ENCODE results near the gene GLUL.

DNA sequence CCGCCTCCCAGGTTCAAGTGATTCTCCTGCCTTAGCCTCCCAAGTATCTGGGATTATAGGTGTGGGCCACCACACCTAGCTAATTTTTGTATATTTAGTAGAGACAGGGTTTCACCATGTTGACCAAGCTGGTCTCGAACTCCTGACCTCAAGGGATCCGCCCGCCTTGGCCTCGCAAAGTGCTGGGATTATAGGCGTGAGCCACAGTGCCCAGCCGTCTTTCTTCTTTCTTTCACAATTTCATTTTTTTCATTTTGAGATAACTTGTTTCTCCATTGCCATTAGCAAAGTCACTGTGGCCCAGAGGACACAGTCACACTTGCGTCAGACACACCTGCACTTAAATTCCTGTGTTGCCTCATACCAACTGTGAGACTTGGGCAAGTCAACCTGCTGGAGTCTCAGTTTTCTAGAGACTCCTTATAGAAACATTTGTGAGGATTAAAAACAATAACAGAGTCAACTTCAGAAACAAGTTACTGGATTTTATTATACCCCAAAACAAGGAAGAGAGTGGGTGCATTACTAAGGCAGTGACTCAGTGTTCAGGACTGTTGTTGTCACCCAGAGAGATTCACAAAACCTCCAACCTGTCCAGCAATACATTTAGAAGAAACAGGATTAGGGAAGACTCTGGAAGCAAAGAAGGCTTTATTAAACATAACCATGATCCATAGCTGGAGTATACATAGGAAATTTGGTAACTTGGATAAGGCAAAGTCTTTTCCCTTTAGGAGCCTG lies 6.2 kb upstream of the GLUL start:
- TF ChIP-seq, protein P1, sequence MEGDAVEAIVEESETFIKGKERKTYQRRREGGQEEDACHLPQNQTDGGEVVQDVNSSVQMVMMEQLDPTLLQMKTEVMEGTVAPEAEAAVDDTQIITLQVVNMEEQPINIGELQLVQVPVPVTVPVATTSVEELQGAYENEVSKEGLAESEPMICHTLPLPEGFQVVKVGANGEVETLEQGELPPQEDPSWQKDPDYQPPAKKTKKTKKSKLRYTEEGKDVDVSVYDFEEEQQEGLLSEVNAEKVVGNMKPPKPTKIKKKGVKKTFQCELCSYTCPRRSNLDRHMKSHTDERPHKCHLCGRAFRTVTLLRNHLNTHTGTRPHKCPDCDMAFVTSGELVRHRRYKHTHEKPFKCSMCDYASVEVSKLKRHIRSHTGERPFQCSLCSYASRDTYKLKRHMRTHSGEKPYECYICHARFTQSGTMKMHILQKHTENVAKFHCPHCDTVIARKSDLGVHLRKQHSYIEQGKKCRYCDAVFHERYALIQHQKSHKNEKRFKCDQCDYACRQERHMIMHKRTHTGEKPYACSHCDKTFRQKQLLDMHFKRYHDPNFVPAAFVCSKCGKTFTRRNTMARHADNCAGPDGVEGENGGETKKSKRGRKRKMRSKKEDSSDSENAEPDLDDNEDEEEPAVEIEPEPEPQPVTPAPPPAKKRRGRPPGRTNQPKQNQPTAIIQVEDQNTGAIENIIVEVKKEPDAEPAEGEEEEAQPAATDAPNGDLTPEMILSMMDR (conservative IDR thresholded peaks at IDR 0.05), result no peak
- TF ChIP-seq ZFX (IDR thresholded peaks at IDR 0.05), result no peak
